IMR-90 (cell line): ENCODE measurements around the gene RBM34.

Source experiments
- CTCF ChIP-seq: conservative IDR thresholded peaks from 2 replicates; pipeline ENCODE4 v1.5.1; 2012; ENCODE audit warnings: mild to moderate bottlenecking, low read depth, low read length, improper control_type of control experiment
- POLR2A ChIP-seq: IDR thresholded peaks from 2 replicates; pipeline ENCODE4 v1.6.1; 2012; ENCODE audit warnings: mild to moderate bottlenecking, low read depth, low read length
- RAD21 ChIP-seq: IDR thresholded peaks from 2 replicates; pipeline ENCODE4 v1.6.1; 2012; ENCODE audit warnings: low read length, improper control_type of control experiment
- SMC3 ChIP-seq: fragments of 150-350 bp; IDR thresholded peaks from 2 replicates; pipeline ENCODE4 v1.6.1; 2016; ENCODE audit warnings: low read depth, mild to moderate bottlenecking, antibody characterized with exemption, low read length, moderate library complexity

DNA sequence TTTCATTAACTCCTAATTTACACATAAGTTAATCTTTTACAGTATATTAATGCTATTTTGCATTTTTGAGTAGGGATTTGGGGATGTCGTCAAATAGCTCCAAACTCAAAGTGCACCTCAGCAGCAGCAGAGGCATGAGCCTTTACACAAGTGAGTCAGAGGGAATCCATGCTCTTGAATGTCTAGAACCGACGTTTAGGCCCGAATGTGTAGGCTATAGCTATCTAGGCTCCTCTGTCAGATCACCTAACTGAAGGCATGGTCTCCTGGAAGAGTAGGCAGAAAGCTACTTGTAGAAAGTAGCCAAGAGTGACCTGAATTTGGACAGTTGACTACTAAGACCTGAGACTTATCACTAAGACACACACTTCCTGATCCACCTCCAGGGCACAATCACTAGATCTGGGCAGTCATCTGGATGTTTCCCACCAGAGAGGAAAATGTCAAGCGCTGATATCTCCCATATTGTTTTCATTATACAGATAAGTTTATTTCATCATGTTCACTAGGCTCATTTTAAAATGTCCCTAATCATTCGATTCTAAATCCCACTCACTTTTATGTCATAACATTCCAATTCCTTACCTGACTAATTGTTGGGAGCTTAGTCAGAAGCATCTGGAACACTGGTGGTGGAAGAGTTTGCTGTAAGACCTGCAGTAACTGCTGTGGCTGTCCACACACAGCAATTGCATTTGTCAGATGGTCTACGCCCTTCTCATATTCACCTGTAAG is 47.7 kb downstream of the RBM34 start:
- TF ChIP-seq CTCF (no peak), RAD21 (no peak), POLR2A (no peak), SMC3 (no peak)
